Liver (tissue), 9 donors: ENCODE results near the gene OPN1MW3. TPM values are rescaled to one million over a fixed set of nuclear protein-coding genes. Genes with fewer than 3 reads are reported as not detected.
"Not testable (repeated sequence)": the region's sequence is repeated elsewhere in the genome, so short reads cannot be mapped to it uniquely, and the experiment has no call there.

Source experiments
- DNase-seq: peaks from one replicate; pipeline ENCODE4 v3.0.0-alpha.2; 2017; ENCODE audit warnings: low spot score
- H3K27ac ChIP-seq, 2 donors: one replicate each; pipeline ENCODE4 v1.7.0; 2013; ENCODE audit warnings: inconsistent platforms in 2 of 2, low read length in 2 of 2, control low read depth in 1 of 2, low read depth in 1 of 2, mild to moderate bottlenecking in 1 of 2
- H3K27me3 ChIP-seq, 4 donors: one replicate each; pipeline versions ENCODE4 v1.6.1 to v1.7.0; 2013; ENCODE audit warnings: low read length in 3 of 4, inconsistent platforms in 1 of 4, mild to moderate bottlenecking in 1 of 4, moderate library complexity in 1 of 4; ENCODE audit not compliant: control insufficient read depth in 4 of 4, insufficient read depth in 4 of 4
- H3K36me3 ChIP-seq, 4 donors: one replicate each; pipeline versions ENCODE4 v1.6.1 to v1.7.0; 2013; ENCODE audit warnings: low read length in 3 of 4, mild to moderate bottlenecking in 3 of 4, low read depth in 1 of 4, moderate library complexity in 1 of 4; ENCODE audit not compliant: control insufficient read depth in 4 of 4, insufficient read depth in 3 of 4
- H3K4me1 ChIP-seq, 4 donors: one replicate each; pipeline versions ENCODE4 v1.6.1 to v1.7.0; 2013; ENCODE audit warnings: low read length in 3 of 4, mild to moderate bottlenecking in 3 of 4, moderate library complexity in 1 of 4; ENCODE audit not compliant: control insufficient read depth in 4 of 4, insufficient read depth in 4 of 4
- H3K4me3 ChIP-seq, 3 donors: one replicate each; pipeline versions ENCODE4 v1.6.1 to v1.7.0; 2013; ENCODE audit warnings: low read length in 3 of 3, control low read depth in 1 of 3, low read depth in 1 of 3, mild to moderate bottlenecking in 1 of 3
- H3K9ac ChIP-seq, 2 donors: one replicate each; pipeline ENCODE4 v1.7.0; 2013; ENCODE audit warnings: low read length in 2 of 2, mild to moderate bottlenecking in 2 of 2, moderate library complexity in 2 of 2, control low read depth in 1 of 2, low read depth in 1 of 2
- H3K9me3 ChIP-seq, 4 donors: one replicate each; pipeline versions ENCODE4 v1.6.1 to v1.7.0; 2013; ENCODE audit warnings: low read length in 3 of 4; ENCODE audit not compliant: control insufficient read depth in 4 of 4
- WGBS: extraction: QIAGEN DNeasy Blood & Tissue Kit; methylation state at CpG from one replicate; pipeline ENCODE4 v1.1.7; 2013; 5-methylcytosine and 5-hydroxymethylcytosine counted together
- polyA plus RNA-seq, 2 donors: library from polyadenylated mRNA; stranded (reverse) in 1 of 2; unstranded in 1 of 2; fragments of 200-250 nt in 1 of 2; fragments of >200 nt in 1 of 2; fragmentation: Nextera tagmentation in 1 of 2; extraction: Ambion mirVana in 1 of 2; gene quantifications; one replicate each; pipeline versions ENCODE4 v1.2.1 to v1.2.3, GENCODE V29; 2013 to 2015
- total RNA-seq, 2 donors: library from RNA; depleted of rRNA; stranded (reverse); fragments of >200 nt; gene quantifications; one replicate each; pipeline ENCODE4 v1.2.3, GENCODE V29; 2014
- donor health status: healthy.
- donor health status: healthy.
- donor health status: healthy.
- donor health status: healthy.
- donor health status: healthy.

The OPN1MW3 gene
- total RNA-seq, result not detected
- polyA plus RNA-seq, result not detected

DNA sequence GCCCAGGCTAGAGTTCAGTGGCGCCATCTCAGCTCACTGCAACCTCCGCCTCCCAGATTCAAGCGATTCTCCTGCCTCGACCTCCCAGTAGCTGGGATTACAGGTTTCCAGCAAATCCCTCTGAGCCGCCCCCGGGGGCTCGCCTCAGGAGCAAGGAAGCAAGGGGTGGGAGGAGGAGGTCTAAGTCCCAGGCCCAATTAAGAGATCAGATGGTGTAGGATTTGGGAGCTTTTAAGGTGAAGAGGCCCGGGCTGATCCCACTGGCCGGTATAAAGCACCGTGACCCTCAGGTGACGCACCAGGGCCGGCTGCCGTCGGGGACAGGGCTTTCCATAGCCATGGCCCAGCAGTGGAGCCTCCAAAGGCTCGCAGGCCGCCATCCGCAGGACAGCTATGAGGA is at the start of gene OPN1MW3:
TSS of gene OPN1MW3 (plus strand) at position 301 of the 400 bp plus-strand sequence. CDS start at position 339, 38 bp downstream.
- H3K9me3 ChIP-seq, H3K4me3 ChIP-seq, H3K4me1 ChIP-seq, H3K36me3 ChIP-seq, DNase-seq, H3K27ac ChIP-seq, H3K27me3 ChIP-seq, H3K9ac ChIP-seq: not testable (repeated sequence)
- no CpG with 5 or more reads among the region's 17 CpGs for WGBS

DNA sequence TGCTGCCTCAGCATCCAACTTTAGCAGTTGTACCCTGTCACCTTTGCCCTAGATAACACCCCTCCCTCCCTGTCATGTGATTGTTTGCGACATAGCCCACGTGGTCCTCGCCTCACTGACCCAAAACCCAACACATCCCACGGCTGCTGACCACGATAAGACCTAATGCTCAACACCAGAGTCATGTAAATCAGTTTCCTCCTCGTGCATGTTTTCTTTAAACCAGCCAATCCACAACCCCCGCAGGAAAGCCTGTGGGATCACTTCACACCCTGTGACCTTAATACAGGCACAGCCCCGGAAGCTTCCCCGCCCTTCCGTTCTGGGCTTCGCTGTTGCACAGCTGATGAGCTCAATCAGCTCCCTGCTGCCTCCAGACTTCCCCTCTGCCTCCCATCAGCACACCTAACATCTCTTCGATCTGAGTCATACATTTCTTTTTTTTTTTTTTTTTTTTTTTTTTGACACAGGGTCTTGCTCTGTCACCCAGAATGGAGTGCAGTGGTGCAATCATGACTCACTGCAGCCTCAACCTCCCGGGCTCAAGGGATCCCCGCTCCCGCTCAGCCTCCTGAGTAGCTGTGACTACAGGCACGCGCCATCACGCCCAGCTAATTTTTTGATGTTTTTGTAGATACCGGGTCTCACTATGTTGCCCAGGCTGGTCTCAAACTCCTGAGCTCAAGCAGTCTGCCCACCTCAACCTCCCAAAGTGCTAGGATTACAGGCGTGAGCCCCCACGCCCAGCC is 47.5 kb upstream of the OPN1MW3 start:
- not testable (repeated sequence) for H3K27ac ChIP-seq, H3K9me3 ChIP-seq, H3K9ac ChIP-seq, DNase-seq, H3K27me3 ChIP-seq, H3K36me3 ChIP-seq, H3K4me1 ChIP-seq, H3K4me3 ChIP-seq
- no CpG with 5 or more reads among the region's 21 CpGs for WGBS

DNA sequence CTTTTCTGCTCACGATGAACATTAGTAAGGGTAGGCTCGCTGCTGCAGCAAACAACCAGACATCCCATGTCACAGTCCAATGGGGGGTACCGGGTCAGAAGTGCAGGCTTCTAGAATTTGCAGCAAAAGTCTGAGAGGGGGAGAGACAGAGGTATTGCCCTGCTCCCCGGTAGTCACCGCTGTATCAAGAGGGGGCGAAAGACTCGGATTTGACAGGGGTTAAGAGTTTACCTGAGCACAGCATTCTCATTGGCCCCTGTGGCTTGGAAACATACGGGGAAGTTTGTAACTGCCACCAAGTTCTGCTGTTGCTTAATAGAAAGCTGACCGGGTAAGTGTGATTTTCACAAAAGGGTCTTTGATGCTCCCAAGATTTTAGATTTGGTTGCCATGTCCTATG is 46.3 kb upstream of the OPN1MW3 start:
- WGBS, result 75% methylated on average over 5 of the region's 9 CpGs
- DNase-seq, H3K9me3 ChIP-seq: not testable (repeated sequence)

DNA sequence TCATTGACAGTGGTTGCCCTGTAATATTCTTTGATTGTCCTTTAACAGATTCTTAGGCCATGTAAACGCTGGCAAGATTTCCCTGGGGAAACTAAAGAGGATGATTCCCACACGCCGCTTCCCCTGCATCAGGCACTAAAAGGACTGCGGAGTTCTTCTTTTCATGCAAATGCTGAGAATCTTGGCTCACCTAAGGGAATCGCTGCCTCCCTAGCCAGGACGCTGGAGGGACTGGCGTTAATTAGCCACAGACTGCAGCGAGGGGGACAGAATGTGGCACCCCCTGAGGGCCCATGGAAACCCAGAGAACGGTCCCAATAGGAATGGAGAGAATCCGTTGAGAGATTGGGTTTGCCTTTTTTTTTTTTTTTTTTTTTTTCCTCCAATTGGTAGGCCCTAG is 45.9 kb upstream of the OPN1MW3 start:
- not testable (repeated sequence) for H3K36me3 ChIP-seq, H3K4me3 ChIP-seq, H3K9ac ChIP-seq, H3K4me1 ChIP-seq, H3K27ac ChIP-seq, H3K9me3 ChIP-seq, H3K27me3 ChIP-seq, DNase-seq
- no CpG with 5 or more reads among the region's 10 CpGs for WGBS

More for the DNA sequence above, 46.3 kb upstream of the OPN1MW3 start:
- not testable (repeated sequence) for H3K9ac ChIP-seq, H3K27me3 ChIP-seq, H3K27ac ChIP-seq, H3K4me3 ChIP-seq, H3K36me3 ChIP-seq, H3K4me1 ChIP-seq

DNA sequence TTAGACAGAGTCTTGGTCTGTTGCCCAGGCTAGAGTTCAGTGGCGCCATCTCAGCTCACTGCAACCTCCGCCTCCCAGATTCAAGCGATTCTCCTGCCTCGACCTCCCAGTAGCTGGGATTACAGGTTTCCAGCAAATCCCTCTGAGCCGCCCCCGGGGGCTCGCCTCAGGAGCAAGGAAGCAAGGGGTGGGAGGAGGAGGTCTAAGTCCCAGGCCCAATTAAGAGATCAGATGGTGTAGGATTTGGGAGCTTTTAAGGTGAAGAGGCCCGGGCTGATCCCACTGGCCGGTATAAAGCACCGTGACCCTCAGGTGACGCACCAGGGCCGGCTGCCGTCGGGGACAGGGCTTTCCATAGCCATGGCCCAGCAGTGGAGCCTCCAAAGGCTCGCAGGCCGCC is 37.9 kb upstream of the OPN1MW3 start, which contains the start of gene OPN1MW2:
TSS of gene OPN1MW2 (plus strand) at position 301 of the 400 bp plus-strand sequence. CDS start at position 361, 60 bp downstream.
- H3K36me3 ChIP-seq, H3K4me3 ChIP-seq: not testable (repeated sequence)
- no CpG with 5 or more reads among the region's 16 CpGs for WGBS

DNA sequence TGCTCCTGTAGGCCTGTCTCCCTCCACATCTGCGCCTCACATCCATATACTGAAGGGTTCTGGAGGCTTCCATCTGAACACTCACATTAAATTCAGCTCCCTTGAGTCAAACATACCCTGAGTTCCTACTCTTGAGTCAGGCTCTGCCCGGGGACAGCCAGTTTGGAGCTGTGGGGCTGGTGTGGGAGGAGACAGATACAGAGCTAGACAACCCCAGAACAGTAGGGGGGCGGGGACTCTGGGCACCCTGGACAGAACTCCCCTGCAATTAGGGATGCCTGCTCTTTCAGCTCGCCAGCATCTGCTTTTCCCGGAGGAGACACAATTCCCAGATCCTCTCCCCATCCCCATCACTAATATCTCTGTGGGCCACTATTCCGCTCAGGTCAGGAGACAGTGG is 32.1 kb upstream of the OPN1MW3 start:
- not testable (repeated sequence) for H3K9me3 ChIP-seq, H3K9ac ChIP-seq, H3K4me3 ChIP-seq, DNase-seq, H3K4me1 ChIP-seq, H3K27me3 ChIP-seq, H3K36me3 ChIP-seq, H3K27ac ChIP-seq
- no CpG with 5 or more reads among the region's 6 CpGs for WGBS

More for the DNA sequence above, 37.9 kb upstream of the OPN1MW3 start, which contains the start of gene OPN1MW2:
- not testable (repeated sequence) for DNase-seq, H3K9me3 ChIP-seq, H3K4me1 ChIP-seq, H3K27ac ChIP-seq, H3K27me3 ChIP-seq, H3K9ac ChIP-seq

DNA sequence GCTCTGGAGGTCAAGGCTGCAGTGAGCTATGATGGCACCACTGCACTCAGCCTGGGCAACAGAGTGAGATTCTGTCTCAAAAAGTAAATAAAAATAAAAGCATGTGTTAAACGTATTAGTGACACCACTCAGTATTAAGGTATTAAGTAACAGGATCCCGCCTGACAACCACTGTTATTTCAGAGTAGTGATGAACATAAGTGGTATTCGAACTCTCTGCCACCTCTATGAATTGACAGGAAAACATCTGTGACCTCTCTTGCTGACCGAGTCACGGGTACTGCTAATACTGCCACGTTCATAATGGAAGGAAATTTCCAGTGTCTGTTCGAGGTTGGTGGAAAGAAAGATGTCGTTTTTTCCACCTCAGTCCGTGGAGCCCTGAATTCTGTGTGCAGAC is 30.7 kb upstream of the OPN1MW3 start:
- not testable (repeated sequence) for H3K27me3 ChIP-seq, H3K9ac ChIP-seq, H3K4me3 ChIP-seq, DNase-seq, H3K36me3 ChIP-seq, H3K27ac ChIP-seq, H3K9me3 ChIP-seq, H3K4me1 ChIP-seq
- no CpG with 5 or more reads among the region's 9 CpGs for WGBS

DNA sequence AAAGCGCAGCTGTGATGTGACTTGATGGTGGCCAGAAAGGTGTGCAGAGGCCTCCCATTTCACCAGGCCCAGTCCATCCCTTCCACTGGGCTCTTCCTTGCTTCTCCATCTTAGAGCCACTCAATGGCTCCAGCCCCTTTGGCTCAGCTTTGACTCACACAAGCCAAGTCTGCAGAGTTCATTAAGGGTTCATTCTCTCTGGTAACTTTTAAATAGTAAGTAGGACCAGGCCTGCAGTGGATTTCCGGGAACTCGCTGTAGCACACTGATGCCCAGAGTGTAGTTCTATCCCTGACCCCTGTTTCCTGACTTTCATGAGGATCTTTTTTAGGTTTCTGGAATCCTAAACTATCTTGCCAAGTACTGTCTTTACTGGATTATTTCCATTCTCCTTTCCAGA is 25.9 kb upstream of the OPN1MW3 start:
- not testable (repeated sequence) for H3K4me3 ChIP-seq, H3K27me3 ChIP-seq, H3K27ac ChIP-seq, H3K9me3 ChIP-seq, H3K9ac ChIP-seq, H3K4me1 ChIP-seq, H3K36me3 ChIP-seq, DNase-seq
- WGBS, result no CpG with 5 or more reads among the region's 3 CpGs
